Measurements from ENCODE around the gene RNF217.
"Not testable (repeated sequence)": the region's sequence is repeated elsewhere in the genome, so short reads cannot be mapped to it uniquely, and the experiment has no call there.

The RNF217 gene, protein sequence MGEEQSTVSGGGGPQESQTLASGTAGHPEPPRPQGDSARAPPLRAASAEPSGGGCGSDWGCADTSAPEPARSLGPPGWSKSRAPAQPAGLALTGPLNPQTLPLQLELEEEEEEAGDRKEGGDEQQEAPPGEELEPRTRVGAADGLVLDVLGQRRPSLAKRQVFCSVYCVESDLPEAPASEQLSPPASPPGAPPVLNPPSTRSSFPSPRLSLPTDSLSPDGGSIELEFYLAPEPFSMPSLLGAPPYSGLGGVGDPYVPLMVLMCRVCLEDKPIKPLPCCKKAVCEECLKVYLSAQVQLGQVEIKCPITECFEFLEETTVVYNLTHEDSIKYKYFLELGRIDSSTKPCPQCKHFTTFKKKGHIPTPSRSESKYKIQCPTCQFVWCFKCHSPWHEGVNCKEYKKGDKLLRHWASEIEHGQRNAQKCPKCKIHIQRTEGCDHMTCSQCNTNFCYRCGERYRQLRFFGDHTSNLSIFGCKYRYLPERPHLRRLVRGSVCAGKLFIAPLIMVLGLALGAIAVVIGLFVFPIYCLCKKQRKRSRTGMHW

GRCh38 chr6:124961777-124962638 is at the start of gene RNF217:
RNF217 (plus strand) TSS chr6:124962437; CDS start chr6:124962545, 108 bp downstream.
- DNase-seq: no peak

DNA sequence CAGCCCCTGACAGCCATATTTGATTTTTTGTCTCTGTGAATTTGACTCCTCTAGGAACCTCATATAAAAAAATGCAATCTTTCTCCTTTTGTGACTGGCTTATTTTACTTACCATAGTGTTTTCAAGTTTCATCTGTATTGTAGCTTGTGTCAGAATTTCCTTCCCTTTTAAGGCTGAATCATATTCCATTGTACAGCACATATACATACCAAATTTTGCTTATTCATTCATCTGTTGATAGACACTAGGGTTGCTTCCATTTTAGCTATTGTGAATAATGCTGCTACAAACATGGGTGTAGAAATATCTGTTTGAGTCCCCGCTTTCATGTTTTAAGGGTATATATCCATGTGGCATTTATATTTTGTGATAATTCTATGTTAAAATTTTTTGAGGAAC is 49.2 kb upstream of the RNF217 start:
- no peak for DNase-seq

GRCh38 chr6:124917769-124918168 is 44.5 kb upstream of the RNF217 start:
- DNase-seq: no peak

- not testable (repeated sequence) for DNase-seq
These were observed 42.5 kb upstream of the RNF217 start for GRCh38 chr6:124919703-124920102.

DNA sequence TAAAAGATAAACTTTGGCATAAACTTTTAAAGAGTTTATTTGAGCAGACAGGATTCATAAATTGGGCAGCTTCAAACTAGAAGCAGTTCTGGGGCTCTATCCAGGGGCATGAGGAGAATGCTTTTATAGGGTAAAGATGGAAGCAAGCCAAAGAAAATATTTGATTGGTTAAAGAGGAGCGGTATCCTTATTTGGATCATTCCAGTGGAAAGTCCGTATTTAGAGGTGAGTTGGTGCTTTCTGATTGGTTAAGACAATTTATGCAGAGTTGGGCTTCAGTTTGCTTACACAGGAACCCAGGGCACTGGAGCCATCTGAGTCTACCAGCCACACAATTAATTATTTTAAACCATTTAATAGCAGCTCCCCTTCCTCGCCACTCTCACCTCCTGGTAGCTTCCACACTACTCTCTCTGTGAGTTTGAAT is 37.9 kb upstream of the RNF217 start:
- DNase-seq: no peak

- no peak for DNase-seq
These were observed 35.8 kb upstream of the RNF217 start for GRCh38 chr6:124926435-124926834.

DNA sequence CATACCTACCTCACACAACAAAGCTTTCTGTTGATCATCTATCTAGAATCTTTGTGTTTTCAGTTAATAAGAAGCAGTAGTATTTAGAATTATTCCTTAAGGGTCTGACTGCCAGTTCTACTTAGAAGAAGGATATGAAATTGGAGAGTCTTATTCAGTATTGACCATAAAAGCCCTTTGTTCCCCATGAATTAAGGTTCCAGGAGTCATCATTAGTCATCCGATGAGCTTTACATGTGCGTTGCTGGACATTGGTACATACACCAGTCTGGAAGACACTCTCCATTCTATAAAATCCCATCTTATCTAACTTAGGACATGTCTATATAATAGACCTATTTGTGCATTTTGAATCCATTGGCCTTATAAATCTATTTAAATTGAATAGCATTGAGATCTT is 34.4 kb upstream of the RNF217 start:
- no peak for DNase-seq

DNA sequence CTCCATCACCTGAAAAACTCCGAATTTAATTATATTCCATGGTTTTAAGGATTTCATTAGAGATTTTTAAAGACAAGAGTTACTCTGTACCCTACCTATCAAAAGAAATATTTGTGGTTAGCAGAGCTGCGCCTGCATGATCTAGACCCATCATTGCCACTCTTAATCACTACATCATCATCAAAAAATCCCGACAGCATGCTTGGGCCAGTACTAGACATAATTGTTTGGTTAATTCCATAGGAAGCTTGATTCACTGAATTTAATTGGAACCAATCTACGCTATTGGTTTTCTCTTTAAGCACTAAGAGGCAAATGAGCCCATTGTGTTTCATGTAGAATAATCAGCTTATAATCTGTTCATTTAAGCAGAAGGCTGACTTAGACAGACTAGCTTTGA is 33.4 kb upstream of the RNF217 start:
- DNase-seq: no peak

- no peak for DNase-seq
These were observed 24.6 kb upstream of the RNF217 start for GRCh38 chr6:124937645-124938044.

DNA sequence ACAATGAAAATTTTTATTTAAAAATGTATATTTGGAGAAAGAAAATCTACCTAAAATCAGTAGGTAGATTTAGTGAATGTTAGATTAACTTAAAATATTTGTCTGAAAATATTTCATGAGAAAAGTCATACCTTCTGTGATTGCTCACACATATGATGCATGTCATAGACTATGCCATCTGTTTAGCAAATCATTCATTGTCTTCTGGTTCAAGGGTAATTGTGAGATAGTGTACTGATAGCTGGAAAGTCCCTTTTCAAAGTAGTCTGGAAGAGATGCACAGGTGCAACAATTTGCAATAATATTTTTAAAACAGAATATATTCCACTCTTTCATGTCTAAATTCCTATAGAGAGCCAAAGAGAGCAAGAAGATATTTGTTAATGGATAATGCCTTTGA is 21.0 kb upstream of the RNF217 start:
- DNase-seq: no peak

DNA sequence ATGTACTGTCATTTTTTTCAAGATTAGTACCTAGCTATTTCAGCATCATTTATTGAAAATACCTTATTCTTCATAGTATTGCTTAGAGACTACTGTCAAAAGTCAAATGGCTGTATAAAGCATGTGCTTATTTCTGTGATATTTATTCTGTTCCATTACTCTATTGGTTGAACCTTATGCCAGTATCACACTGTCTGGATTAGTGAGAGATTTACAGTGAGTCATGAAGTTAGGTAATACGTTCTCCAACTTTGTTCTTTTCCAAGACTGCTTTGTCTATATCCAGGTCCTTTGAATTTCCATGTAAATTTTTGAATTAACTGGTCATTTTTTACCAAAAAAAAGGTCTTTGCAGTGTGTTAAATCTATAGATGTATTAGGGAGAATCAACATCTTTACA is 18.6 kb upstream of the RNF217 start:
- DNase-seq: no peak

- DNase-seq: no peak
These were observed 14.2 kb upstream of the RNF217 start for GRCh38 chr6:124947971-124948451.

DNA sequence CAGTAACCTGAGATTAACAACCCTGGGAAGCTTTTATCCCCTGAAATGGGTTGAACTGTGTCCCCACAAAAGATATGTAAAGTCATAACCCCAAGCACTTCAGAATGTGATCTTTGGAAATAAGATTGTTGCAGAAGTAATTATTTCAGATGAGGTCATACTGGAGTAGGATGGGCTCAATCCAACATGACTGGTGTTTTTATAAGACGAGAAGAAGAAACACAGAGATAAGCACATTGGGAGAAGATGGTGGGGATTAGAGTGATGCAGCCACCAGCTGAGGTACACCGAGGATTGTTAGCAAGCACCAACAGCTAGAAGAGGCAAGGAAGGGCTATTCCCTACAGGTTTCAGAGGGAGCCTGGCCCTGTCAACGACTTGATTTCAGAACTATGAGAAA is 12.5 kb upstream of the RNF217 start:
- DNase-seq: no peak

DNA sequence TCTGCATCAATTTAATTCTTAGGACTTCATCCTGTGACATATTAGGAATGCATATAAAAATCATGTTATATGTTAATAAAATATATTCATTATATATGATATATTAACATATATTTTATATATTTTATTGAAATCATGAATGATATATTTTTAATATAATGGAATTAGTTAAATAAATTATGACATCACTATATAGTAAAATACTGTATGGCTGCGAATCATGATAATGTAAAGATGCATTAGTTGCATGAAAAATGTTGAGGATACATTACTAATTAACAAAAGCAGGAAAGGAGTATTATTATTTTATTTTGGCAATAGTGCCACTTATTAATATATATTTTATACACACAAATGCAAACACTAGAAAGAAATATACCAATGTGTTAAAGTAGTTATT is 8.4 kb upstream of the RNF217 start:
- no peak for DNase-seq

DNA sequence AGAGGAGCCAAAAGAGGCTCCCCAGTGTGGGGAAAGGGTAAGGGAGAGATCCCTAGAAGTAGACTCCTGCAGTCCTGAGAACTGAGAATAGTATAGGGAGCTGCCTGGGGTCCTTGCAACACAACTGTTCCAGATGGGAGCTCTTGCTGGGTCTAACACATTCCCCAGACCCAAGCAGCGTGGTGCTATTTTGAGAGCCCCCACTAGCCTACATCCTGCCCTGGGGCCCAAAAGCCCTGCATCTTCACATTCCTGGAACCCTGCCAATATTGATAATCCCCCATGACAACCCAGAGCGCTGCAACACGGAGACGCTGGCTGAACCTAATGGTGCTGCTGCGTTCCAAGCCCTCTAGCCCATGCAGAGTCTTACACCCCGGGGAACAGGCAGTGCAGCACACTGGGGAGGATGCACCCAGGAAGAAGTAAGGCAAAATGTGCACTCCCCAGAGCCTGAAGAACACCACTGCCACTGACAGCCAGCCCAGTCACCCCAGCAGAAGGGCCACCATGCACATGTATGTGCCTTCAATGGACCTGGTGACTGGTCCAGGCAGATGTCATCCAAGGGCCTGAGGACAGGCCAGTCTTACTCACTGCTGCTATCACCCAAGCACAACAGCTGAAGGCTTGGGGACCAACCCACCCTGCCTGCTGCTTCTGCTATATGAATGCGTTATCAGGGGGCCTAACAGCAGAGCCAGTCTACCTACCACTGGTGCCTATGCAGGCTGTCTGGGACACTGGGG is 7.0 kb upstream of the RNF217 start:
- DNase-seq: no peak

DNA sequence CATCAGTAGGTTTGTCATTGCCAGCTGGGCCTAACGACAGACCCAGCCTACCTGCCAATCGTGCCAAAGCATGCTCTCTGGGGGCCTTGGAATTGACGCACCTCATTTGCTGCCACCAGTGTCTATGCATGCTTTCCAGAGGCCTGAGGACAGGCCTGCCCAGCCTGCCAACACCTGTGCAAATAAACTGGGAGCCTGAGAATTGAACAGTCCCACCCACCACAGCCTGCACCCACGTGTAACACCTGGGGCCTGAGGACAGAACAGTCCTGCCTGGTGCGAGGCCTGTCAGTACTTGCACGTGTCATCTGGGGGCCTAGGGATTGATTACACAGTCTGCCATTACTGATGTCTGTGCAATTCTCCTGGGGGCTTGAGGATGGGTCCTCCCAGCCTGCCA is 6.2 kb upstream of the RNF217 start:
- DNase-seq: no peak

DNA sequence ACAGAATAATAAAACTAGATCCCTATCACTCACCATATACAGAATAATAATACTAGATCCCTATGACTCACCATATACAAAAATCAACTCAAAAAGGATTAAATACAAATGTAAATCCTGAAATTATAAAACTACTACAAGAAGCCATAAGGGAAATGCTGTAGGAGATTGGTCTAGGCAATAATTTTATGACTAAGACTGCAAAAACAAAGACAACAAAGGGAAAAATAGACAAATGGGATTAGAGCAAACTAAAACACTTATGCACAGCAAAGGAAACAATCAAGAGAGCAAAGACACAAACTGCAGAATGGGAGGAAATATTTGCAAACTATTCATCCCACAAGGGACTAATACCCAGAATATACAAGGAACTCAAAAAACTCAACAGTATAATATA is 4.1 kb upstream of the RNF217 start:
- DNase-seq: no peak

- DNase-seq: no peak
These were observed 3.4 kb upstream of the RNF217 start for GRCh38 chr6:124958759-124959354.

GRCh38 chr6:124960757-124961463 is 1.3 kb upstream of the RNF217 start:
- no peak for DNase-seq

DNA sequence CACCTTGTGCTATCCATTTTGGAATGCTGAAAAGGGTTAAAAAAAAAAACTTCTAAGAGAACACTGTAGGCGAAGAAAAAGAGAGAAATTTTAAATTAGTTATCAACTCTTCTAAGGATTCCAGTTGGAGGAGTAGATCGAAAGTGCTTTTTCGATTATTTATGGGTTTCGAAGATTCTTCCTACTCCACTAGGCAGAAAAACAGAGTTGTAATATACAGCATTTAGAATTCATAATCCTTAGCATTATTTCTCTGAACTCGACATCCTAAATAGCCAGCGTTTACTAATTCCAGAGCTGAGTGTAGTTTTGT is 817 bp upstream of the RNF217 start:
- no peak for DNase-seq

- DNase-seq: no peak
These were observed 590 bp downstream of the RNF217 start for GRCh38 chr6:124962639-124963415.

Measured in CD4-positive, alpha-beta T cell treated with Interleukin-1 beta for 1 hour (primary cell).